22Rv1 (cell line): ENCODE measurements around the gene ZNF629.

ENCODE experiments used
- CTCF ChIP-seq: fragments of 450-650 bp; IDR thresholded peaks from 2 replicates; pipeline ENCODE4 v1.5.1; 2017; ENCODE audit warnings: mild to moderate bottlenecking
- ZFX ChIP-seq: fragments of 450-650 bp; IDR thresholded peaks from 2 replicates; pipeline ENCODE4 v1.6.1; 2017; ENCODE audit warnings: antibody characterized with exemption, borderline replicate concordance

- TF ChIP-seq CTCF = no peak
- TF ChIP-seq ZFX = no peak
These were observed 20.1 kb downstream of the ZNF629 start for GRCh38 chr16:30766933-30767284.
